ENCODE measurements around the gene LCE4A.

The LCE4A gene

DNA sequence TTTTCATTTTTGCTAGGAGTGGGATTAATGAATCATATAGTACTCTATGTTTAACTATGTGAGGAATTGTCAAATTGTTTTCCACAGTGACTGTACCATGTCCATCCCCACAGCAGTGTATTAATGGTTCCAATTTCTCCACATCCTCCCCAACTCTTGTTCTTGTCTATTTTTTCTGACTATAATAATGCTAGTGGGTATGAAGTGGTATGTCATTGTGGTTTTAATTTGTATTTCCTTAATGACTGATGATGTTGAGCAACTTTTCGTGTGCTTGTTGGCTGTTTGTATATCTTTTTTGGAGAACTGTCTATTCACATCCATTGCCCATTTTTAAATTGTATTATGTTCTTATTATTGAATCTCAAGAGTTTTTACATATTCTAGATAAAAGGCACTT, 39.9 kb downstream of the LCE4A start:
- no peak for DNase-seq

DNA sequence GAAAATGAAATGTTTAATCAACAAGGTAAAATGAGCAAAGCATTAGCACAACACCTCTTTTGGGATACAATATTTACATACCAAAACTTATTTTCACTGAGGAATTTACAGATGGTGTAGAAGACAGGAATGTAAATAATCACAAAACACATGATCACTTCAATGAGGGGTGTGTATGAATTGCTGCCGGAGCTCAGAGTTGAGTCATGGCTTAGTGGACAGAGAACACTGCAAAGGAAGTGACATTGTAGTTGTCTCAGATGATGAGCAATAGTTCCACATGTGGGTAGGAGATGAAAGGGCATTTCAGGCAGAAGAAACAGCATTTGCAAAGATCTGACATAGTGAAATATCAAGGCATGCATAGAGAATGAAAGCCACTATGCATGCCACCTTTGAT, 44.3 kb downstream of the LCE4A start:
- no peak for DNase-seq

DNA sequence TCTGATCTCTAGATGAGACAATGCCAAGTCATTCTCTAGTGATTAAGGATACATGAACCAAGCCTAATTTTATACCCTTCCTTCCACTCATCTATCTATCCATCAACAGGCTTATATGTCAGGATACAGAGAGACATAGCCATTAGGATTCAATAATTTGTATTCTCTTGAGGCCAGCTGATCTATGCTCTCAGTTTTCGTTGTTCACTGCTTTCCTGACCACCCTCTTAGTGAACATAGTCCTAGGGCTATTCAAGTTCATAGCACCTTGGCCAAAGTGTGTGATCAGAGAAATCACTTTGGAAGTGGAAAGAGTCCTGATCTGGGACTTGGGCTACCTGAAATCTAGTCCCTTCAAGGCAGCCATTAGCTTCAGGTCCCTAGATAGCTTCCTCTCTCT, 45.6 kb downstream of the LCE4A start:
- no peak for DNase-seq

DNA sequence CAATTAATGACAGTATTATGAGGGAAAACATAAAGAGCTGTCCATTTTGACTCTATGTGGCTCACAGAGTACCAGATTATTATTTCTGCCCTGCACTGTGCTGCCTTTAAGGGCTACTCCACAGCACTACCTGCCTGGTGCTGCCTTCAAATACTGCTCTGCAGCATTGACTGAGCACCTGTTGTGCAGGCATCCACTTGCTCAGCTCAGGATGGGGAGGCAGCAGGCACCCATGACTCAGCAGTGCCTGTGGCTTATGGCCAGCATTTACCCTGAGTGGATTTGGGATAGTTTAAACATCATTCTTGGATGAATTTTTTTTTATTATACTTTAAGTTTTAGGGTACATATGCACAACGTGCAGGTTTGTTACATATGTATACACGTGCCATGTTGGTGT, 48.9 kb downstream of the LCE4A start:
- no peak for DNase-seq

DNA sequence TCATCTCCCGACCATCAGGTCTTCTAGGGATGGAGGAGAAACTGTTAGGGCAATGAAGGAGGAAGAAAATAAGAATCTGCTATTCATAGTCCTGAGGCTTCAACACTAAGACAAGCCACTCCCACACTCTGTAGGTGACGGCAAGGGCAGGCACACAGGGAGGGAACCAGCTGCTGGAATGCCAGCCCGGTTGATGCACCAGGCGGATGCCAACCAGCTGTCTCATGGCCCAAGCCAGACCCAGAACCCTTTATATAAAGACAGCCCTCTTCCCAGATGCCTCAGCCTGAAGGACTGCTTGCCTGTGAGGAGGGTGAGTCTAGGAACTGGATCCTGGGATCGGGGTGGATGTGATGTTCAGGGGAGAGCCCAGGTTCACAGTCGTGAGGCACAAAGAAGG, 49.8 kb downstream of the LCE4A start, which contains the start of gene KPRP:
TSS of gene KPRP (plus strand) at position 279 of the 400 bp plus-strand sequence. CDS start 1,564 bp downstream, outside the sequence.
- no peak for DNase-seq

DNA sequence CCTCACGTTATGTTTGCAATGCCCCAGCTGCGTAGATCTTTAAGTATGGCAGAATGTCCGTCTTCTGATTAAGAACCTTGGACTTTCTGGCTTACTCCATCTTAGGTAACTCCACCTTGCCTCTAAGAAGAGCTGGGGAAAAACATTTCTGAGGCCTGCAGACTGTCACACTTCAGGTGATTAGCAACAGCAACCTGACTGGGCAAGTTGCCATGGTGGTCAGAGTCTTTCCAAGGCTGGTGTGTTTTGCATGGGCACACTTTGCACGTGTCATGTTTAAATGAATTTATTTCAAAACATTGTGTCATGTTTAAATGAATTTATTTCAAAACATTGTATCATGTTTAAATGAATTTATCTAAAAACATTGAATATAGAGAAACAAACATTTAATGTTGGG, 50.7 kb downstream of the LCE4A start:
- DNase-seq, result no peak

Data from CD4-positive, alpha-beta T cell treated with Interleukin-10 for 1 hour (primary cell).